Thymus (tissue), 11 donors: Measurements from ENCODE around the gene MGRN1. TPM values are rescaled to one million over a fixed set of nuclear protein-coding genes. Genes with fewer than 3 reads are reported as not detected.

Experiments used
- DNase-seq, 9 donors: peaks; one replicate each; pipeline ENCODE4 v3.0.0-alpha.2; 2013; ENCODE audit warnings: low spot score in 9 of 9, low read depth in 6 of 9, missing footprints in 1 of 9
- H3K27ac ChIP-seq, 2 donors: one replicate each; pipeline ENCODE4 v1.5.1; 2013; ENCODE audit warnings: control low read depth in 1 of 2, low read depth in 1 of 2, low read length in 1 of 2, mild to moderate bottlenecking in 1 of 2, moderate library complexity in 1 of 2
- H3K27me3 ChIP-seq, 2 donors: one replicate each; pipeline ENCODE4 v1.5.1; 2013; ENCODE audit warnings: low read length in 1 of 2; ENCODE audit not compliant: control insufficient read depth in 2 of 2, insufficient read depth in 1 of 2
- H3K36me3 ChIP-seq, 2 donors: one replicate each; pipeline ENCODE4 v1.5.1; 2013; ENCODE audit warnings: low read length in 1 of 2, mild to moderate bottlenecking in 1 of 2, moderate library complexity in 1 of 2; ENCODE audit not compliant: control insufficient read depth in 2 of 2, insufficient read depth in 2 of 2
- H3K4me1 ChIP-seq, 2 donors: one replicate each; pipeline ENCODE4 v1.5.1; 2013; ENCODE audit warnings: low read length in 2 of 2; ENCODE audit not compliant: control insufficient read depth in 2 of 2, insufficient read depth in 2 of 2
- H3K4me3 ChIP-seq, 2 donors: one replicate each; pipeline ENCODE4 v1.5.1; 2013; ENCODE audit warnings: low read length in 2 of 2, control low read depth in 1 of 2, mild to moderate bottlenecking in 1 of 2
- H3K9me3 ChIP-seq, 2 donors: one replicate each; pipeline ENCODE4 v1.5.1; 2013; ENCODE audit warnings: low read length in 1 of 2, mild to moderate bottlenecking in 1 of 2; ENCODE audit not compliant: control insufficient read depth in 2 of 2, insufficient read depth in 1 of 2
- WGBS: extraction: QIAGEN DNeasy Blood & Tissue Kit; methylation state at CpG from one replicate; pipeline ENCODE4 v1.1.7; 2013; 5-methylcytosine and 5-hydroxymethylcytosine counted together
- polyA plus RNA-seq: library from polyadenylated mRNA; stranded (reverse); fragments of 200-250 nt; gene quantifications from one replicate; pipeline ENCODE4 v1.2.3, GENCODE V29; 2013
- total RNA-seq: library from RNA; stranded (reverse); fragments of 120-200 nt; gene quantifications from one replicate; pipeline ENCODE4 v1.2.4, GENCODE V29; 2013
- donor health status: healthy.

MGRN1 gene
- total and polyA plus RNA-seq, 2 donors, result 8.4 to 16.0 TPM

DNA sequence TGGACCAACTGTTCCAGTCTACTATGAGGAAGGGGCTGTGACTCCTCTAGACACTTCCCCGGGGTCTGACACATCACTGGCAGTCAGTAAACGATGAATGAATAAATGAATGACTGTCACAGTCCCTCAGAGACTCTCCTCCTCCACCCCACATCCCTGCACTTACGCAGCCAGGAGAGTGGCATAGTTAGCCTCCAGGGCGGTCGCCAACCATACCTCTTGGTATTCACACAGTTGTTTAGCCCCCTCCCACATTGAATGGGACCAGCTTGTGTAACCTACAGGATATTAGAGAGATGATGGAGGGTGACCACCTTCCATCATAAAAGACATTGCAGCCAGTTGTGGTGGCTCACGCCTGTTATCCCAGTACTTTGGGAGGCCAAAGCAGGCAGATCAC is 35.7 kb upstream of the MGRN1 start:
- DNase-seq, result no peak

DNA sequence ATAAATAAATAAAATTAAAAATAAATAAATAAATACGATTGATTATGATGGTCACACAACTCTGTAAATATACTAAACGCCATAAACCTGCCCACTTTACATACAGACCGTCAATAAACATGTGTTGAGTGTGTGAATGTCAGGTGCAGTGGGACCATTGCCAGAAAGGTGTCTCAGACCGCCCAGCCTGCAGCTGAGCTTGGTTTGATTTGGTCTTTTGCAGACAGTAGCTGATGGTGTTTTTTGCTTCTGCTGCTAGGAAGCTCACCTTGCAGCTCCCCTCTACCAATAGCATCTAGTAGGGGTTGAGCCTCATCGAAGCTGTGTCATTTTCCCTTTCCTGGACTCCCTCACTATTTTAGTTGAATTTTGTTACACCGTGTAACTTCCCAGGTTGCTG is 33.4 kb upstream of the MGRN1 start:
- Histone ChIP-seq H3K4me1 (no peaks in the 10 kb centered on the region), H3K36me3 (no peaks in the 10 kb centered on the region), H3K4me3 (no peak overlapping the region), H3K27me3 (peaks cover 0 to 15% of the 10 kb centered on the region in 2 donors), H3K27ac (no peak overlapping the region), H3K9me3 (peaks cover 1 to 11% of the 10 kb centered on the region in 2 donors)
- WGBS, result 89% methylated on average over 6 of the region's 6 CpGs
- no peak for DNase-seq

More for the DNA sequence above, 35.7 kb upstream of the MGRN1 start:
- 97% methylated on average over 6 of the region's 6 CpGs for WGBS
- Histone ChIP-seq H3K27ac (no peak overlapping the region), H3K27me3 (peaks cover 0 to 19% of the 10 kb centered on the region in 2 donors), H3K9me3 (peaks cover 1 to 11% of the 10 kb centered on the region in 2 donors), H3K4me1 (peaks cover 0 to 3% of the 10 kb centered on the region in 2 donors), H3K36me3 (no peaks in the 10 kb centered on the region), H3K4me3 (no peak overlapping the region)

GRCh38 chr16:4591706-4592470 is 32.7 kb upstream of the MGRN1 start:
- Histone ChIP-seq H3K4me3 (no peak overlapping the region), H3K9me3 (peaks cover 1 to 11% of the 10 kb centered on the region in 2 donors), H3K27me3 (peaks cover 0 to 8% of the 10 kb centered on the region in 2 donors), H3K4me1 (no peaks in the 10 kb centered on the region), H3K36me3 (no peaks in the 10 kb centered on the region), H3K27ac (no peak overlapping the region)
- no peak for DNase-seq
- 94% methylated on average over 17 of the region's 17 CpGs for WGBS

- peaks cover 0 to 1% of the 10 kb centered on the region in 2 donors for H3K27me3 ChIP-seq
- no peak overlapping the region for H3K27ac ChIP-seq
- 95% methylated on average over 16 of the region's 16 CpGs for WGBS
- H3K4me3 ChIP-seq, result no peak overlapping the region
- no peaks in the 10 kb centered on the region for H3K4me1 ChIP-seq
- no peak for DNase-seq
- H3K9me3 ChIP-seq, result peaks cover 0 to 8% of the 10 kb centered on the region in 2 donors
- no peaks in the 10 kb centered on the region for H3K36me3 ChIP-seq
Observed at GRCh38 chr16:4593086-4593485, 31.5 kb upstream of the MGRN1 start.

GRCh38 chr16:4594433-4595410 is 29.9 kb upstream of the MGRN1 start:
- WGBS, result 97% methylated on average over 38 of the region's 38 CpGs
- H3K27ac ChIP-seq, result no peak overlapping the region
- H3K9me3 ChIP-seq, result no peaks in the 10 kb centered on the region
- H3K36me3 ChIP-seq, result no peaks in the 10 kb centered on the region
- H3K4me3 ChIP-seq, result no peak overlapping the region
- DNase-seq, result no peak
- H3K4me1 ChIP-seq, result no peaks in the 10 kb centered on the region
- no peaks in the 10 kb centered on the region for H3K27me3 ChIP-seq

GRCh38 chr16:4597174-4597573 is 27.5 kb upstream of the MGRN1 start:
- Histone ChIP-seq H3K27me3 (peaks cover 0 to 6% of the 10 kb centered on the region in 2 donors), H3K9me3 (no peaks in the 10 kb centered on the region), H3K4me3 (no peak overlapping the region), H3K27ac (no peak overlapping the region), H3K36me3 (no peaks in the 10 kb centered on the region), H3K4me1 (peaks cover 0 to 6% of the 10 kb centered on the region in 2 donors)
- WGBS, result 89% methylated on average over 9 of the region's 9 CpGs
- DNase-seq, result no peak

DNA sequence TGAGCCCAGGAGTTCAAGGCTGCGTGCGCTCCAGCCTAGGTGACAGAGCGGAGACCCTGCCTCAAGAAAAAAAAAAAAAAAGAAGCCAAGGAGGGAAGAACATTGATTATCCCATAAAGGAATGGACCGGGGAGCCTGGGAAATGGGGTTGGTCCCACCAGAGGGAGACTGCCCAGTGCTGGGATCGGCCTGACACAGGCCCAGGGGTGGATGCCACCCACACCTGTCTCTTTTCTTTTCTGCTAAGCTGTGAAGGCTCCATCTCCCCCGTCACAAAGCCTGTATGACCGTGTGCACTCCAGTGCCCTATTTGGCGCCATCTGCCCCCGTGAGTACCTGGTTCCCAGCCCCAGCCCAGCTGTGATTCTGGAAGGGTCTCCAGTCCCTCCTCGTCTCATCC is 25.6 kb upstream of the MGRN1 start:
- Histone ChIP-seq H3K36me3 (no peaks in the 10 kb centered on the region), H3K4me3 (no peak overlapping the region), H3K27ac (no peak overlapping the region), H3K9me3 (no peaks in the 10 kb centered on the region), H3K4me1 (peaks cover 0 to 6% of the 10 kb centered on the region in 2 donors), H3K27me3 (peaks cover 0 to 8% of the 10 kb centered on the region in 2 donors)
- DNase-seq, result no peak
- WGBS, result 96% methylated on average over 10 of the region's 10 CpGs

- Histone ChIP-seq H3K9me3 (no peaks in the 10 kb centered on the region), H3K36me3 (no peaks in the 10 kb centered on the region), H3K4me1 (peaks cover 0 to 6% of the 10 kb centered on the region in 2 donors), H3K27ac (no peak overlapping the region), H3K4me3 (no peak overlapping the region), H3K27me3 (peaks cover 0 to 8% of the 10 kb centered on the region in 2 donors)
- WGBS, result 96% methylated on average over 8 of the region's 8 CpGs
- no peak for DNase-seq
Observed at GRCh38 chr16:4599545-4599944, 25.1 kb upstream of the MGRN1 start.
